Ectodermal cell (in vitro differentiated cells): Measurements from ENCODE around the gene GNAT1.

Experiments used
- H3K27ac ChIP-seq: 2 replicates; pipeline ENCODE4 v1.7.0; 2013; ENCODE audit warnings: mild to moderate bottlenecking, low read depth, low read length; ENCODE audit not compliant: insufficient read depth, poor library complexity, severe bottlenecking
- H3K27me3 ChIP-seq: 2 replicates; pipeline ENCODE4 v1.7.0; 2013; ENCODE audit warnings: mild to moderate bottlenecking, low read length; ENCODE audit not compliant: insufficient read depth, control insufficient read depth, poor library complexity, severe bottlenecking
- H3K36me3 ChIP-seq: one replicate; pipeline ENCODE4 v1.7.0; 2013; ENCODE audit warnings: low read length; ENCODE audit not compliant: control insufficient read depth, insufficient read depth
- H3K4me1 ChIP-seq: one replicate; pipeline ENCODE4 v1.7.0; 2013; ENCODE audit warnings: low read length; ENCODE audit not compliant: control insufficient read depth, insufficient read depth
- H3K4me3 ChIP-seq: 2 replicates; pipeline ENCODE4 v1.7.0; 2013; ENCODE audit warnings: low read depth, low read length, control low read depth; ENCODE audit not compliant: insufficient read depth
- H3K9me3 ChIP-seq: 2 replicates; pipeline ENCODE4 v1.7.0; 2013; ENCODE audit warnings: mild to moderate bottlenecking, low read length, moderate library complexity; ENCODE audit not compliant: control insufficient read depth
- WGBS, 2 experiments: methylation state at CpG; one replicate each; pipeline ENCODE4 v1.1.7; 2013; ENCODE audit warnings: missing lambda C conversion rate in 2 of 2; 5-methylcytosine and 5-hydroxymethylcytosine counted together

Gene GNAT1

DNA sequence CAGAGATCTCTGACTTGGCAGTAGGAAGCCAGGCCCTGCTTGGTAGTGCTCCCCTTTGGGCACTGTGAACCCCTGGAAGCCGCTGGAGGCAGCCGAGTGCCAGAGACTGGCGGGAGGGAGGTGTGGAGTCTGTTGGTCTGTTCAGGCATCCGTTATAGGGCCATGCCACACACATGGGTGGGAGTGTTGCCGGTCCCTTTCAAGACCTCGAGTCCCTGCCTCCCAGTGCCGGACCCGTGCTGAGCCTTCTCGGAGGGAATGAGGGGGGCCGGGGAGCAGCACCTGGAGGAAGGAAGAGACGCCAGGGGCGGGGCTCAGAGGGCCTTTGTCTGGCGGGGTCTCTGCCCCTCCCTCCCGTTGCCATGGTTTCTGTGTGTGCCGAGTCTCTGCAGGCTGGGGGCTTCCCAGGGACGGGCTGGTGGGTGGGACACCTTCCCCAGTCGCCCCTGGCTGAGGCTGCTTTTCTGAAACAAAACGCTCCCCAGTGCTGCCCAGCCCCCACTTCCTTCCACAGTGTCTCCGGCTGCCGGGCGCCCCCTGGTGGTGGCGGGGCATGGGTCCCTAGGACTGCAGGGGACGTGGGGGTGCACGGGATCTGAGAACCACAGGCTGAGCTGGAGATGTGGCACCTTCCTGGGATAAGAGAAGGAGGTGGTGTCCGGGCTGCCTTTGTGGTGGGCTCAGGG lies 54.6 kb downstream of the GNAT1 start:
- Histone ChIP-seq H3K27me3 (no peaks in the 10 kb centered on the region), H3K27ac (peak overlapping the region; percentile 80), H3K36me3 (peaks cover 5% of the 10 kb centered on the region), H3K4me1 (peaks cover 59% of the 10 kb centered on the region), H3K4me3 (no peak overlapping the region), H3K9me3 (no peaks in the 10 kb centered on the region)
- WGBS, 2 experiments = 5 to 6% methylated on average over 25 of the region's 25 CpGs

DNA sequence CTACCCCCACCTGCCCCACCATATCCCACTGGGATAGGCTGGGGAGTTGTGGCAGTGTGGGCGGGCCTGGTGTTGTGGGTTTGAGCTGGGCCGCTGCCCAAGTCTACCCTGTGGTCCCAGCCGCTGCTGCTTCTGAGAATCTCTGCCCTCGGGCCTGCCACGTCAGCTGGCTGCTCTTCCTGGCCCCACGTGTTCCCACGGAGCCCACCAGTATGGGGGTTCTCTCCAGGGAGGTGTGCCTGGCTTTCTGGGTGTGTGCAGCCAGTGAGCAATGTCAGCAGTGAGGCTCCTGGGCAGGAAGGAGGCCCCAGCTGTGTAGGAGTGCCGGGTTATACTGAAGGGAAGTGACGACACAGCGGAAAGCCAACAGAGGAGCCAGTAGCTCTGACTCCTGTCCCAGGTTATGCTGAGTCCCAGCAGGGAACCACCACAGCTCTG lies 55.1 kb downstream of the GNAT1 start:
- Histone ChIP-seq H3K36me3 (peaks cover 7% of the 10 kb centered on the region), H3K4me3 (no peak overlapping the region)

More for the DNA sequence above, 55.1 kb downstream of the GNAT1 start:
- 51 to 52% methylated on average over 10 of the region's 10 CpGs for WGBS, 2 experiments
- Histone ChIP-seq H3K9me3 (no peaks in the 10 kb centered on the region), H3K27me3 (no peaks in the 10 kb centered on the region), H3K27ac (peak overlapping the region; percentile 59), H3K4me1 (peaks cover 54% of the 10 kb centered on the region)
